ENCODE data around the gene ITGA3.

DNA sequence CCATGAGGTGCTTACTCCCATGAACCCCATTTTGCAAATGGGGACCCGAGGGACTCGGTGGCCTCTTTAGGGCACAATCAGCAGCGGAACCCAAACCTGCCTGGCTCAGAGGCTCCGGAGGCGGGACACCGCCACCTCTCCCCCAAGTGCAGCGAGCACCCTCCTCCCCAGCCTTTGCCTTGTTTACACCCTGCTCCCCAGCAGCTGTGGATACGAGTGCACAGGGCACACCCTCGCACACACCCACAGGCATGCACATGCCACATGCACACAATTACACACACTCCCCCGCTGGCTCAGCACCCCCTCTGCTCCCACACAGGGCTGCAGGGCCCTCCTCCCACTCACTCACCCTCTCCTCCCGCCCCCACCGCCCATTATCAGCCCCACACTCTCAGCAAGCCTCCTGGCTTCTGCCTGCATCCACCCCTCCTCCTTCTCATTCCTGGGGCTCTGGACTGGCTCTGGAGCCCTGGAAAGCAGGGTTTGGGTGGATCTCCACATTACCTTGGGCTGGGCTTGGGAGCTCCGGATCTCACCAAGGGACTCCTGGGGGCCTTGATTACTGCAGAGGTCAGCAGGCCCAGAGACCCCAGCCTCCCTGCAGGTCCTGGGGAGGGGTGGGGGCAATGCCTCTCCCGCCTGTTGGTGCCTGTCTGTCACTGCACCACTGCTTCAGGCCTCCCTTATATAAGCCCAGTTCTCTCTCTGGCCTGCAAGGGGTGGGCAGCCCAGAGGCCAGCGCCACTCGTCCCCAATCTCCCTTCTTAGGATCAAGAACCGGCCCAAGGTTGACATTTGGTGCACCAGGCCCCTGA is 45.6 kb downstream of the ITGA3 start:
- TF ChIP-seq CTCF (IDR thresholded peaks at IDR 0.05; ENCODE audit: borderline replicate concordance, extremely low read depth, low read length, poor library complexity, severe bottlenecking) (no peak), EZH2 (IDR thresholded peaks at IDR 0.05; ENCODE audit: borderline replicate concordance, low read depth, low read length, severe bottlenecking) (no peak)

Data from DND-41 (cell line).